Measurements from ENCODE around the gene HINFP.

- TF ChIP-seq POLR2A (IDR thresholded peaks at IDR 0.05) (peak in 2 of 4 donors; percentile 98 to 99), CTCF (IDR thresholded peaks at IDR 0.05) (peak in 2 of 6 experiments; percentile 3 to 24)
These were observed 26.1 kb upstream of the HINFP start for GRCh38 chr11:119095066-119095880.
